ENCODE measurements around the gene AP5Z1.

Gene AP5Z1, protein sequence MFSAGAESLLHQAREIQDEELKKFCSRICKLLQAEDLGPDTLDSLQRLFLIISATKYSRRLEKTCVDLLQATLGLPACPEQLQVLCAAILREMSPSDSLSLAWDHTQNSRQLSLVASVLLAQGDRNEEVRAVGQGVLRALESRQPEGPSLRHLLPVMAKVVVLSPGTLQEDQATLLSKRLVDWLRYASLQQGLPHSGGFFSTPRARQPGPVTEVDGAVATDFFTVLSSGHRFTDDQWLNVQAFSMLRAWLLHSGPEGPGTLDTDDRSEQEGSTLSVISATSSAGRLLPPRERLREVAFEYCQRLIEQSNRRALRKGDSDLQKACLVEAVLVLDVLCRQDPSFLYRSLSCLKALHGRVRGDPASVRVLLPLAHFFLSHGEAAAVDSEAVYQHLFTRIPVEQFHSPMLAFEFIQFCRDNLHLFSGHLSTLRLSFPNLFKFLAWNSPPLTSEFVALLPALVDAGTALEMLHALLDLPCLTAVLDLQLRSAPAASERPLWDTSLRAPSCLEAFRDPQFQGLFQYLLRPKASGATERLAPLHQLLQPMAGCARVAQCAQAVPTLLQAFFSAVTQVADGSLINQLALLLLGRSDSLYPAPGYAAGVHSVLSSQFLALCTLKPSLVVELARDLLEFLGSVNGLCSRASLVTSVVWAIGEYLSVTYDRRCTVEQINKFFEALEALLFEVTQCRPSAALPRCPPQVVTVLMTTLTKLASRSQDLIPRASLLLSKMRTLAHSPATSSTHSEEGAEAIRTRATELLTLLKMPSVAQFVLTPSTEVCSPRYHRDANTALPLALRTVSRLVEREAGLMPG

GRCh38 chr7:4775250-4775847 lies at the start of gene AP5Z1:
Gene AP5Z1 (plus strand): TSS chr7:4775623. CDS start chr7:4775716, 93 bp downstream.
- DNase-seq = peak; percentile 96

DNA sequence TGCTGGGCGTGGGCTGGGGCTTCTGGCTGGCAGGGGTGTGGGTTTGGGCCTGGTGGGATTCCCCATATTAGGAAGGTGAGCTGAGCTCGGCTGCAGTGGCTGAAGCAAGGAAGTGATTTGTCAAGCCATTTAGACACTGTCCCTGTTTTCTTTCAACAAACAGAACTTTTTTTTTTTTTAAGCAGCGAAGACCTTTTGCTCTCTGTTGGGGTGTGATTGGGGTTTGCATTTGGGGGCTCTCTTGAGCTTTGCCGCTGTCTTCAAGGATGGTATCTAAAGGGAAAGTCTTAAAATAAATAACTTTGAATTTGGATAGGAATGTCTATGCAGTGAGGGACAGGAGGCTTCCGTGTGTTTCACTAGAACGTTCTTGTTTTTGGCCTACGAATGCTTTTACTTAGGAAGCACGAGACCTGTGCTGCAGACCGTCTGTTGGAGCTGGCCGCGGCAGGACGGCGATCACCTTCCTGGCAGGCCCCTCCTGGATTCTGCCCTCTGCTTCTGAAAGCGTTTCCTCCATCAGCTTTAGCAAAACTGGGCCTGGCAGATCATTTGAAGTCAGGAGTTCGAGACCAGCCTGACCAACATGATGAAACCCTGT lies 49.5 kb upstream of the AP5Z1 start:
- DNase-seq = no peak

GRCh38 chr7:4726566-4726965 lies 48.9 kb upstream of the AP5Z1 start:
- no peak for DNase-seq

GRCh38 chr7:4727914-4728705 lies 47.3 kb upstream of the AP5Z1 start:
- DNase-seq = no peak

DNA sequence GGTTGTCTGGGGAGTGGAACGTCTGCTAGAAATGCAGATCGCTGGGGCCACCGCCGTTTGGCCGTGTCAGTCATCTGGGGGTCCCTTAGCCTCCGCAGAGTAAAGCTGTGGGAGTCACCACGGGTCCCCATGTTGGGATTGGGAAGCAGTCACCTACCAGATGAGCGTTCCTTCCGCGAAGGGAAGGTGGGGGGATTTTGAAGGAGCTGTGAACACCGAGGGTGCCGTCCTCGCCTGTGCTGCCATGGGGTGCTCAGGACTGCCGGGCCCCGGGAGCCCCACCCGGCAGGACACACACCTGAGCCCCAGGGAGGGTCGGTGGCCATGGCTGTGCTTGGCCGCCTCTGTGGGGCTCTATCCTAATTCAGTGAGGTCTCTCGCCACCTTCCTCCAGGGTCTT lies 46.2 kb upstream of the AP5Z1 start:
- no peak for DNase-seq

GRCh38 chr7:4730276-4730675 lies 45.1 kb upstream of the AP5Z1 start:
- DNase-seq = no peak

- no peak for DNase-seq
Measured at GRCh38 chr7:4730971-4731370, 44.5 kb upstream of the AP5Z1 start.

- no peak for DNase-seq
Measured at GRCh38 chr7:4731803-4732202, 43.6 kb upstream of the AP5Z1 start.

DNA sequence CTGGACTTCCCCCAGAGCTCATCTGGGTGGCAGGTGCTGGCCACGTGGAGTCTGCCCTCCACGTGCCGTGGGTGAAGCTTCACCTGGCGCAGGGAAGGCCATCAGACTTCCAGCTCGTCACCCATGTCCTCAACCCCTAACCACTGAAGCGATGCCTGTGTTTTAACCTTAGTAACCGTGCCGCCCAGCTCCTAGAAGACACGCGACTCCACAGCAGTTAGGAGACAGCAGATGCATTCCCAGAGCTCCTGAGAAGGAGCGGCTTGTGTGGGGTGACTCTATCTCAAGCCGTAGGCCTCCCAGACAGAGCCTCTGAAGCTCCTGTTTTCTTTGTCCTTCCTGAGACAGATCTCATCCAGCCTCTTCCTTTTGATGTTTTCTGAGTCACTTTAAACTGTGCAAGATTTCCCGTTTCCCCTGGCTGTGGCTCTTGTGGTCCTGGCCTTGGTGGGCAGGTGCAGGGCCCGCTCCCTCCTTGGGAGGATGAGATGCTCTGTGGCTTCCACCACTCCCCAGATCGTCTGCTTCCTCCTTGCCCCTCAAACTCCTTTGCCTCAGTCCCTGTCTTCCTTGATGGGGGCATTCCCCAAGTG lies 41.4 kb upstream of the AP5Z1 start:
- DNase-seq = no peak

DNA sequence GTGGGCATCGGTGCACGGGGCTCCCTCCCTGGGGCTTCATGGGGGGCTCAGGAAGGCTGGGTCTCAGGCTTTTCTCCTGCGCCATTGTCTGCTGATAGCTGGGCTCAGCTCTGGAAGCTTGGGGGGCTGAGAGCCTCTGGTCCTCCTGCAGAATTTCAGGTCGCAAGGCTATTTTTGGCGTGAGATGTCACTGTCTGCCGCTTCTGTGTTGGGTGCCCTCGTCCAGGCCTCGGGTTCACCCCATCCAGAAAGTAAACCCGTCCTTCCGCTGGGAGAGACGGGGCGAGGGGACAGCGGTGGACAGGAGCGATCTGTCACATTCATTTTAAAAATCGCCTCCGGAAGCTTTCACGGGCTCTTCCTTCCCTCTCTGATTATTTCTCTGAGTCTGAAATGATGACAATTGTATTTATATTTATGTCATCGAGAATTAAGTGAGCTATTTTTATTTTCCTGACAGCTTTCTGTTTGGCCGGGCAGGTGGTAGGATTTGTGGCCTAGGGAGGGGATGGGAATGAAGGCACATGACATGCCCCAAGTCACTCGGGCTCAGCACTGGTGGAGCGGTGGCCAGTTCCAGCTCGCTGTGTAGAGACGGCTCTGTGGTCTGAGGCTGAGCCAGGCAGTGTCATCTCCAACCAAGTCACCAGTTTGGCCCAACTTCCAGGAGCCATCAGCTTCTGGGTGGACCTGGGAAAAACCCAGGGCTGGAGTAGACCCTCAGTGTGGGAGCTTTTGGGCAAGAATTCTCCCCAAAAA lies 40.7 kb upstream of the AP5Z1 start:
- DNase-seq = no peak

- DNase-seq = no peak
Measured at GRCh38 chr7:4737300-4737699, 38.1 kb upstream of the AP5Z1 start.

DNA sequence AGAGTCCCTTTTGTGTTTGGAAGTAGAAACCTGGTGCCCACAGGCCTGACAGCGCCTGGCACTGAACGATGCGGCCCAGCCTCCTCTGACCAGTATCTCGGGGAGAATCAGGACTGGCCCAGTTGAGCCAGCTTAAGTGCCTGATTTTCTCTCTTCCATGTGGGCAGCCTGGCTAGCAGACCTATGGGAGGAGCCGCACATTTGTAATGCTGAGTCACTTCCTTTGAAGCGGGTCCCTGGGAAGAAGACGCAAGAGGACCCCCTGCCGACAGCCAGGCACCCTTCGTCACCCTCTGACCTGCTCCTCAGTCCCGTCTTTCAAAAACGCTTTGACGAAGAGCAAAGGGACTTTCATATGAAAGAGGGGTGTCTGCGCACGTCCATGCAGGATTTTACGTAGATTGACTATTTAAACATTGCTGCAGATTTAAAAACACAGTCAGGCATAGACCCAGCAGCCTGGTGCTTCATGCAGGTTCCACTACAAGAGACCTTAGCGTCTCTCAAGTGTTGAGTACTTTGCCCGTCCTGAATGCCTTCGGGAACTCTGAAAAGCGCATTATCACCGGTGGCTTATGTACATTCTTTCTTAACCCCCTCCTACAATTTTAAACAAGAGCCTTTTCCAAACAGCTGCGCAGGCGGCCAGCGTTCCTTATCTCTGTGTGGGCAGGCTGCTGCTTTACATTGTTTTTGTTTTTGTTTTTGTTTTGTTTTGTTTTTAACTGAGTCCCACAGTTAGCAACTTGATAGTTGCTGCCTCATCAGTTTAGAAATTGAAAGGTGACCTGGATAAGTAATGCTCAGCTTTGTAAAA lies 36.5 kb upstream of the AP5Z1 start:
- no peak for DNase-seq

- peak; percentile 42 for DNase-seq
Measured at GRCh38 chr7:4739528-4739992, 35.9 kb upstream of the AP5Z1 start.

- no peak for DNase-seq
Measured at GRCh38 chr7:4740796-4741195, 34.6 kb upstream of the AP5Z1 start.

- no peak for DNase-seq
Measured at GRCh38 chr7:4742051-4742573, 33.3 kb upstream of the AP5Z1 start.

- no peak for DNase-seq
Measured at GRCh38 chr7:4742852-4743251, 32.6 kb upstream of the AP5Z1 start.

DNA sequence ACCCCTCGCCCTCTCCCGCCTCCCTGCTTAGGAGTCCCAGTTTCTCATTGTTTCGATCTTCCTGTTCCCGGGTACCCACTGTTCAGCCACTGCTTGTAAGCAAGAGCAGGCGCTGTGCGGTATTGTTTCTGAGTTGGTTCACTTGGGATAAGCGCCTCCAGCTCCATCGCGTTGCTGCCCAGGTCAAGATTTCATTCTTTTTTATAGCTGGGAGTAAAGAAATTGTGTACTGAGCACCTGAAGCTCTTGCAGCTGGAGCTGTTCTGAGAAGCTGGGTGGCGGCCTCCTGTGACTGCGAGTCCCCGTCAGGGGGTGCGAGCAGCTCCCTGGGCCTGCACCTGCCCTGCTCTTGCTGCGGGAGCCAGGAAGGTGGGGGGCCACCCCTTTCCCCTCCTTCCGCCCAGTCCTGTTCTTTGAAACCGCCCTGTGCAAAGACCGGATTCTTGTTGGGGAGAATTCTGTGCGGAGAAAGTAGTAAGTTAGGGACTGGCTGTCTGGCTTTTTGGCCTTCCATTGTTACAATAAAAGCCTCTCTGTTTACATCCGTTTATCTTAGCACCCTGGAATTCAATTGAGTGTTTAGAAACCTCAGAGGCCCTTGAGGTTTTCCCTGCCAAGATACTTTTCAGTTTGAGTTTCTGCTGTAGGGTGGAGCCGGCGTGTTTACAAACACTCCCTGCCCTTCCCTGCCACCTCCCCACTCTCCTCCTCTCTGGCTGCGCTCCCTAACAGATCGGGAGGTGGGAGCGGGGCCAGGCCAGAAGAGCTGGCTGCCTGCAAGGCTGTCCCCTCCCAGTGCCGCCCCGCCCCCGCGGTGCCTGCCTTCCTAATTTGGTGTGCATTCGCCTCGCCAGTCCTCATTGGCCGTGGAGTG lies 30.8 kb upstream of the AP5Z1 start:
- DNase-seq = peak; percentile 74

DNA sequence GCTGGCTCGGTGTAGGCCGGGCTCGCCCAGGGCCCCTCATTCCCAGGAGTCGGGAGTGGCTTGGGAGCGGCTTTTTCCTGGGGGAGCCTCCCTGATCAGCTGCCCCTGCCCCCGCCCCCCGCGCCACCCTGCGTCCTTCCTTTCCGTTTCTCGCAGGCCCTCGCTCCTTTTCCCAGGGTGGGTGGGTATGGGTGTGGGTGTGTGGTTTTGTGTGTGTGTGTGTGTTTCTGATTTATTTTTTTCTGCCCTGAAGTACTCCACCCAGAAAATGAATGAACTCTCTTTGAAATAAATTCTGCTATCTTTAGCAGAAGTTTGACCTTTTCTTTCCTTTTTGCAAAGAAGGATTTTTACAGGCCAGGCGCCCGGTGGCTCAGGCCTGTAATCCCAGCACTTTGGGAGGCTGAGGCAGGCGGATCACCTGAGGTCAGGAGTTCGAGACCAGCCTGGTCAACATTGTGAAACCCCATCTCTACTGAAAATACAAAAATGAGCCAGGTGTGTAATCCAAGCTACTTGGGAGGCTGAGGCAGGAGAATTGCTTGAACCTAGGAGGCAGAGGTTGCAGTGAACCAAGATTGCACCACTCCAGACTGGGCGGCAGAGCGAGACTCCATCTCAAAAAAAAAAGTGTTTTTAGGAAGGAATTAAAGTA lies 30.0 kb upstream of the AP5Z1 start:
- no peak for DNase-seq

Measured in CD4-positive, alpha-beta T cell treated with Interleukin-10 for 1 hour (primary cell).